Activated CD8-positive, alpha-beta memory T cell treated with anti-CD3 and anti-CD28 coated beads for 4 hours (primary cell): Measurements from ENCODE around the gene SIAH3.
"Not testable (repeated sequence)": the region's sequence is repeated elsewhere in the genome, so short reads cannot be mapped to it uniquely, and the experiment has no call there.

Experiments used
- DNase-seq, 2 donors: peaks; one replicate each; pipeline ENCODE4 v3.0.0-alpha.2; 2020; ENCODE audit warnings: low read depth in 2 of 2

Gene SIAH3, protein sequence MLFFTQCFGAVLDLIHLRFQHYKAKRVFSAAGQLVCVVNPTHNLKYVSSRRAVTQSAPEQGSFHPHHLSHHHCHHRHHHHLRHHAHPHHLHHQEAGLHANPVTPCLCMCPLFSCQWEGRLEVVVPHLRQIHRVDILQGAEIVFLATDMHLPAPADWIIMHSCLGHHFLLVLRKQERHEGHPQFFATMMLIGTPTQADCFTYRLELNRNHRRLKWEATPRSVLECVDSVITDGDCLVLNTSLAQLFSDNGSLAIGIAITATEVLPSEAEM

DNA sequence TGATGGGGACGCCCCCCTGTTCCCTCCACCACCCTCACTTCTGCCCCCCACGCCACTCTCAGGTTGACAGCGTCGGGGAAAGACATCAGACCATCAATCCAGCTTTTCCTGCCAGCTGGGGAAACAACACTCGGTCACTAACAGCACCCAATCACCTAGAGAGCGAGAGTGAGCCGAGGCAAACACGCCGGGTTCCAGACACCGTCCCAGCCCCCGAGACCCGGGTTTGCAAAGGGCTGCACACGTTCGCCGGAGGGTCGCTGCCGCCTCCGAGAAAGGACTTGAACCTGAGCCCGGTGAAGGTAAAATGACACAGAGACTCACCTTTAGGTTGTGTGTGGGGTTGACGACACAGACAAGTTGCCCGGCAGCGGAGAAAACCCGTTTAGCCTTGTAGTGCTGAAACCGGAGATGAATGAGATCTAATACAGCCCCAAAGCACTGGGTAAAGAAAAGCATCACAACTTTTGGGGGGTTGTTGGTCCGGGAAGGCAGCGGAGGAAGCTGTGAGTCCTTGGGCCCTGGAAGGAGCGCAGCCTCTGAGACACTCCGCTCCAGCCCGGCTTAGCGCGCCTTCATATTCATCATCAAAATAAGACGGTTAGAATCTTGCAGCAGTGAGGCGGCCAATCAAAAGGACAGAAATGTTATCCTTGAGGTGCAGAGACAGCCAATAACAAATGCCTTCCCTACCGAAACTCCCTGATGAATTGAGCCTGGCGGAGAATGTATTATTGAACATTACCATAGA, at the start of gene SIAH3:
SIAH3 (minus strand) TSS at position 583 of the 751 bp plus-strand sequence; CDS start at position 459, 124 bp downstream.
- no peak for DNase-seq

DNA sequence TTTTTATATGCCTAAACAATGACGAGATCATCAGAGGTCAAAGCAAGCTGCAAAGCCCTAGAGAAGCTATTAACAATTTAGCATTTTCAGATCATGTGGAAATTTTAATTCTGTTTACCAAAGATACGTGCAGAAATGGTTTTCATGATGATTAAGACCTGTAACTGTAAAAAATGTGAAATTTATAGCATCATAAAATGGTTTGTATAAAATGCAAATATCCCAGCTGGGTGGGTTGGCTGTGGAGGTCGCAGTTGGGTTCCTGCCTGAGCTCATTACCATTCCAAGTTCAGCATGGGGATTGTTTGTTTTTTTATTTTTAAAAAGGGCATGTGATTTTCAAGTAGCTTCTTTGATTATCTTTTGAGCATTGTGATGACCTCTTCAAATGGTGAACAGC, 47.9 kb upstream of the SIAH3 start:
- DNase-seq, result no peak

DNA sequence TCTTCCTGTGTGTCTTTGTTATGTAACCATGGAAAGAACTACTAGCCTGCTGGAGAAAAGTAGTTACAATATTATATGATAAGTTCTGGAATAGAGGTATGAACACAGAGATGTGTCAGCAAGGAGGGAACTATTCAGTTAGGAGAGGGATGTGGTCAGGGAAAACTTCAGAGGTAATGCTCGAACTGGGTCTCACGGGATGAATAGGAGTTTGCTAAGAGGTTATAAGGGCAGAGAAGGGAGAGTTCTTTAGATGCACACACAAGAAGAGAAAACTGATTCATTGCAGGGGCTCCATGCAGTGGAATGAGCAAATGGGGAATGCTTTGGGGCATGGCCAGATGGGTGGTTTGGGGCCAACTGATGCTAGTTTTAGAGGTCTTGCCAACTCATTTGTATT, 46.0 kb upstream of the SIAH3 start:
- DNase-seq, result no peak

DNA sequence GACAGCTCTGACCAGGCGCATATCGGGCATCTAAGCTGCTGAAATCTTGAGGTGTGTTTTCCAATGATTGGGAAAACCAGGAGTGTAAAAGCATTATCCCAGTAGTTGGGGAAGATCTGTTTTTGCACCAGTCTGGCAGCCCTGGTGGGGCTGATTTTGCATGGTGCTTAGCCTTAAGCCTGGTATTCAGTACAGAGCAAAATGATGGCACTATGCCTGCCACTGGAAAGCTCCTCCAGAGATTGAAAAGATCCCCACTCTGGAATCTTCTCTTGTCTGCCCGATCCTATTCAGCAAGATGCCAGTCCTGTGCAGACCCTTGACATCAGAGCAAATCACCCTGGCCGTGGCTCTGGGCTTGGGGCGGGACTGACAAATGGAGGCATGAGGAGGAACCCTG, 44.7 kb upstream of the SIAH3 start:
- no peak for DNase-seq

DNA sequence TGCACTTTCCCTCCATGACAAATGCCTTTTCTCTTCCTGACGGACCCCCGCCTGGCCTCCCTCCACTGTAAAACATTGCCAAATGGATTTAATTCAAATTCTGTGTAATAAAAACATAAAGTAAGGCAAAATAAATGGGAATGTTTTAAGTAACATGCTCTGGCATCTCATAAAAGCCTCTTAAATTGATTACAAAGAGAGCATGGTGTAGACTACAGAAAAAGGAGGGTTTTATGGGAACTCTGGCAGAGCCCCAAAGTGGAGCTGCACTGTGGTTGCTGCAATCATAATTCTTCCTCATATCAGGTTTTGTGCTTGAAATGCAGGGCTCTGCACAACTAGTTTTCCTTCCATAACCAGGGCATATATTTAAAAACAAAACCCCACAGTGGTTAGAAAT, 44.3 kb upstream of the SIAH3 start:
- no peak for DNase-seq

DNA sequence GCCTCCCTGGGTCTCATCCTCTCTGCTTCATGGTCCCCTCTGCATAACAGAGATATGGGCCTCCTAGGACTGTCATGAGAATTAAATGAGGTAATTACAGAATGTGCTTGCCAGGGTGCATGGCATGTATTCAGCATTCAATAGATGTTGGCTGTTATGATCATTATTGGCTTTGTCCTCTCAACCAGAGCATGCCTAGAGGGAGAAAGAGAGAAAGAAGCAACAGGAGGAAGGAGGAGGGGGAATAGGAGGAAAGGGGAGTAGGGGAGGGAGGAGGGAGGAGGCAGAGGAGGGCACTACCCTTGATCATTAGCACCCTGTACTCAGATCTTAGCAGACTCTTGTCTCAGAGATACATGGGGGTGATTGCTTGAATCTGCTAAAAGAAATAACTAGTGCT, 41.0 kb upstream of the SIAH3 start:
- no peak for DNase-seq

DNA sequence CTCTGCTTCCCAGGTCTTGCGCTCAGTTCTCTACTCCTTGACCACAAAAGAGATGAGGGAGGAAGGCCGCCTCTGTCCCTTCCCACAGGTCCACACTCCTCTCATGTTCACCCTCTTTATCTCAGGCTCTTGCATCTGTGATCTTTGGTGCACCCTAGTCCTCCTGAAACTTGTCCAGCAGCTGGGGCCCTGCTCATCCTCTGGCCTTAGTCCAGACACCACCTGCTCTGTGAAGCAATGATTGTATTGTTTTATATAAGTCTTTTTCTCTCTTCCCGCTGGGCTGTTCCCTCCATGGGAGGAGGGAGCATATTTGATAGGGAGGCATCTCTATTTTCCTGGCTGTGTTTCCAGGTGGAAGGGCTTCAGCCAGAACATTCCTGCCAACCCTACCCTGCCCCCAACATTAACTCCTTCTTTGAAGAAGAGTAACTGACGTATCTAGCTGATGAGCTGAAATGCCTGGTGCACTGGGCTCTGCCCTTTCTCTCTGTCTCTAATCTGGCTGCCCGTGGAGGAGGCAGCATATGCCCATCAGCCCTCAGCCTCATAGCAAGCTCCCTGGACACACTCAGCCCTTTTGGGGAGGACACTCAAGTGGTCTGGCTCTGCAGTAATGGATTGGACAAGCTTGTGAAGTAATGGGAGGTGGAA, 38.2 kb upstream of the SIAH3 start:
- DNase-seq, result no peak

DNA sequence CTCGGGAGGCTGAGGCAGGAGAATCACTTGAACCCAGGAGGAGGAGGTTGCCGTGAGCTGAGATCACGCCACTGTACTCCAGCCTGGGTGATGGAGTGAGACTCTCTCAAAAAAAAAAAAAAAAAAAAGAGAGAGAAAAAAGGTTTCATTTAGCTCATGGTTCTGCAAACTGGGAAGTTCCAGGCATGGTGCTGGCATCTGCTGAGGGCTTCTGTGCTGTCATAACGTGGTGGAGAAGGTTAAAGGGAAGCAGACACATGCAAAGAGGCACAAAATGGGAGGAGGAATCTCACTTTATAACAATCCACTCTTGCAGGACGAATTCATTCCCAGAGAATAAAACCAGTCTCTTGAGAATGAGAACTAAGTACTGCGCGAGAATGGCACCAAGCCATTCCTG, 34.9 kb upstream of the SIAH3 start:
- no peak for DNase-seq

DNA sequence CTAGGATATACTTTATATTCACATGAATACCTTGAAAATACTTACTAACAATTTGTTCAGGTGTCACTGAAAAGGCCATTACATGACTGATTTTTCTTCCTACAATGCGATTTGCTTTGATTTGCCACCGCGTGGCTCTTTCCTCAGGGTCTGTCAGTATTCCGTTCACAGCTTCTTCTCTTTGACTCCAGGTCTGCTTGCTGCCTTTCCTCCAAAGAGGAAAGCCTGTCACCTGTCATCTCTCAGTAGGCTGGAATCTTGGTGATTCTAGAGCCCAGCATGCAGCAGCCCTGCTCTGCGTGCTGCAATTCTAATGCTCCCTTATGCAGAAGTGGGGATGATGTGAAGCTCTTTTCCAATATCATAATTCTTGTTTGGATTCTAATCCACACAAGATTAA, 33.6 kb upstream of the SIAH3 start:
- DNase-seq, result no peak

DNA sequence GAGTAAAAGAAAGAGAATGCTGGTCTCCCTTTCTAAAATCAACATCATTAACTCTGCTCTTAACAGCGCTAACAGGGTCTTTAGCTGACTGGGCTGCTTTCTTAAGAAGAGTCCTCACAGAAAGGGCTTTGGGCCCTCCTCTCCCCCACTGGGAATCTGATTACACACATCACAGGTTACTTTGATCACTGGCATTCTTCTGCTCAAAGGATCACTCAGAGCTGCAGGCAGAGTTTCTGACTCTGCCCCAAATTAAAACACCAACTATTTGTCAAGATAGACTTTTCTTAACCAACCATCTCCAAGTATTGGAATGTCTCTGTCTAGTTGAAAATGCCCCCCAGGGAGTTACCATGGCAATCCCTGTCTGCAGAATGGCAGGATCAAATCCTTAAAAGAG, 31.1 kb upstream of the SIAH3 start:
- no peak for DNase-seq

DNA sequence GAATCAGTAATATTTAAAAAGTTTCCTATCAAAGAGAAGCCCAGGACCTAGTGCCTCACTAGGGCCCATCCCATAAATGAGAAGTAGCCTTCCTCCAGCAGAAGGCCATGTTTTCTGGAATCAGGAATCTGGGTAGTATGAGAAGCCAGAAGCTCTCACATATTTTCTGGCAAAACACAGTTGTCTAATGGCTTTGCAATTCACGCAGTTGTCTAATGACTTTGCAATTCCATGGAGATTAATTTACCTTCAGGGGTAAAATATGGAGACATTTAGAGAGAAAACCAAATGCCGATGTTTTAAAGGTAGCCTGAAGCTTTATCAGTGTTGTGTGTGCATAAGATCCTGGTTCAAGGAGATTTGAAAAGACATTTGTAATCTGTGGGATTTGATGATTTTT, 29.8 kb upstream of the SIAH3 start:
- no peak for DNase-seq

DNA sequence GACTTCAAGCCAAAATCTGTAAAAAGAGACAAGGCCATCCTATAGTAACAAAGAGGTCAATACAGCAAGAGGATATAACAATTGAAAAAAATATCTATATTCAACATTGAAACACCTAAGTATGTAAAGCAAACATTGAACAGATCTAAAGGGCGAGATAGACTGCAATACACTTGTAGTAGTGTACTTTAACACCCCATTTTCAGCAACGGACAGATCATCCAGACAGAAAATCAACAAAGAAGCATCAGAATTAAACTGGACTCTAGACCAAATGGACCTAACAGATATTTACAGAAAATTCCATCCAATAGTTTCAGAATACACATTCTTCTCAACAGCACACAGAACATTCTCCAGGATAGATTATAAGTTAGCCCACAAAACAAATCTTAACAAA, 28.7 kb upstream of the SIAH3 start:
- DNase-seq, result no peak

DNA sequence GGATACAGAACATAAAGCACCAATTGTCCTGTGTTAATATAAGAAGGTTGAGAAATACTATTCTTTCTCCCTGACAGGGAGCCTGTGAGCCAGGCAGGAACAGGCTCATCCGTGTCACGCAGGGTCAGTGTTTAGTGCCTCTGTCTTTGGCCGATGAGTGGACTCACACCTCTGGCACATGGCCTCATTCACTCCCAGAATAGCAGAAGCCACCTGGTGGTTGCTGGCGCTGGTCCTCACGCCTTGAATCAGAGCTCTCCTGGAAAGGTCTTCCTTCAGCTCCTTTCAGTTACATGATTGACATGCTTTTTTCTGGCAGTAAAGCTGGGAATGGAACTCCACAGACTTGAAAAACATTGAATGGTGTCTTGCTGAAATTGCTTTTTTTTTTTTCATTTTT, 28.1 kb upstream of the SIAH3 start:
- no peak for DNase-seq

DNA sequence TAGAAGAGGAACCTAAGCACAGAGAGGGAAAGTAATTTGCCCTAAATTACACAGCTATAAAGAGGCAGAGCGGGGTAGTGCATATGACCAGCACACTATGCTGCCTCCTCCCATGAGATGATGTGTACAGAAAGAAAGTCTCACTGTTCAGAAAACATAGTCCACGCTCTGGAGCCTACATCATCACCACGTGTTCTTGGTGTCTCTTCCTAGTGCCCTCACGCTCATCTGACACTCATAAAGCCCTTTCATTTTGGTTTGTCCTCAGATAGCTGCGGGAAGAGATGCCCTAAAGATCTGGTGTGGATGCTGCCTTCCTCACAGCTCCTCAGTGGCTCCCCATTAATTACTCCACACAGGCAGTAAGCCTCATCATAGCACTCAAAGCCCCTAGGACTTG, 27.4 kb upstream of the SIAH3 start:
- DNase-seq, result no peak

DNA sequence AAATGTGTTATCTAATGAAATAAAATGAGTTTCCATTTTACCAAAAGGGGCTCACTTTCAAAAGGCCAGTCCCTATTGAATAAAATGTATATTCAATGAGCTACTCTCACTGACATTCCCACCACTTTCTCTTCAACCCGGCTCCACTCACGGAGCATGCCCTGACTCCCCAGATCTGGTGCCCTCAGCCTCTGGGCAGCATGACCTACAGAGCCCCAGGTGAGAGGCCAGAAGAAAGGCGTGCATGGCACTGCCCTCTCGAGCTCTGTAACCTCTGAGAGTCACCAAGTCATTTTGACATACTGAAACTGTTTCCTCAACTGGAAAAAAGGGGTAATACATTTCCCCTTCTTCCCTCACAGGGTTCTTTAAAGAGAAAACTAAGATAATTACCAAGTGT, 25.2 kb upstream of the SIAH3 start:
- no peak for DNase-seq

DNA sequence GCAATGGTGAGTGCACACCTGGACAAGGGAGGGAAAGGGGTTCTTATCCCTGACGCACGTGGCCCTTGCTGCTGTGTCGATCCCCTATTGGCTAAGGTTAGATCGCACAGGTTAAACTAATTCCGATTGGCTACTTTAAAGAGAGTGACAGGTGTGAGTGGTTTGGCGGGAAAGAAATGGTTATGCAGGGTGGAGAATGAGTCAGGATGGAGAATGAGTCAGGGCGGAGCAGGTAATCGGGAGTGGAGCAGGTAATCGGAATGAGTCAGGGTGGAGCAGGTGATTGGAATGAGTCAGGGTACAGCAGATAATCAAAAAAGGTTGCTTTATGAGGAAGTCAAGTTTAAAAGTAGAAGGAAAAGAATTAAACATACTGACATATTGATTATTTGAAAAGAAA, 24.4 kb upstream of the SIAH3 start:
- no peak for DNase-seq

DNA sequence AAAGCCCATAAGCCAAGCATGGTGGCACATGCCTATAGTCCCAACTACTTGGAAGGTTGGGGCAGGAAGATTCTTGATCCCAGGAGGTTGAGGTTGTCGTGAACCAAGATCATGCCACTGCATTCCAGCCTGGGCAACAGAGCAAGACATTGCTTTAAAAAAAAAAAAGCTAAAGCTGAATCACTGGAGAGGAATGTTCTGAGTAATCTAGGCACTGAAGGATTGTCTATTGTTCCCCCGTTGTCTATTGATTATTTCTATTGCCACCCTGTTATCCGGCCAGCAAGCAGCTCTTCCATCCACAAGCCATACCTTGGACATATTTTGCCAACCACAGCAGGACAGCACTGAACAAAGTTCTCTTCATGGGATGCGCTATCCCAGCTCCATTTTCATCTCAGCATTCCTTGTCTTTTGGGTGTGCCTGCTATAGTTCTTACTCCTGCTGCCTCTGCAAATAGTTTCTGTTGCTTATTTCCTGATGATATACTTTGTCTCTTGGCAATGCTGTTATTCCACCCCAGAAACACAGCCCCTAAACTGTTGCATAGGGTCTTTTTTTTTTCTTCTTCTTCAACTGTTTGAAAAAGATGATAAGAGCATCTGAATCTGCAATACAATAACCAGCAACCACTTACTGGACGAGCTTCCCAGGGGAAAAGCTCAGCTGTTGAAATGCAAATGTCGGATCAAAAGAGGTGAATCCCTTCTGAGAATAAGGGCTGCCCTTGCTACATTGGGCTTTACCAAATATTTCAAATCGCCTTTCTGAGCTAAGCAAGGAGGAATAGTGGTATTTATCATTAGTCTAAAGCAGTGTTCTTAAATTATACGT, 22.2 kb upstream of the SIAH3 start:
- no peak for DNase-seq

DNA sequence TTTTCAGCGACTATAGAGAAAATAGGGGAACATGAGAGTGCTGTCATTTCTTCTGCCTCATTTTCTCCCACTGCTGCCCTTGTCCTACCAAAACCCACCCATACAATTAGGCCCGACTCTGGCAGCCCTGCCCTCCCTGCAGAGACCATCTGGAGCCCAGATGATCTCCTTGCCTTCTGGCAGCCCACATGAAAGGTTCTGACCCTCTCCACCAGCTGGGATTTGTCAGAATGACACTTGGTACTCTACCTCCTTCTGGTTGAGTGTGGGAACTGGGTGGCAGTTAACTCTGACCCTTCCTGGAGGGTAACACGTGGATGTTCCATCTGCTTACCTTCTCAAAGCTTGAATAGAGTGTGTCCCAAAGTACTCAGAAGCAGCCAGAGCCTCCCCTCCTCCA, 21.0 kb upstream of the SIAH3 start:
- no peak for DNase-seq

DNA sequence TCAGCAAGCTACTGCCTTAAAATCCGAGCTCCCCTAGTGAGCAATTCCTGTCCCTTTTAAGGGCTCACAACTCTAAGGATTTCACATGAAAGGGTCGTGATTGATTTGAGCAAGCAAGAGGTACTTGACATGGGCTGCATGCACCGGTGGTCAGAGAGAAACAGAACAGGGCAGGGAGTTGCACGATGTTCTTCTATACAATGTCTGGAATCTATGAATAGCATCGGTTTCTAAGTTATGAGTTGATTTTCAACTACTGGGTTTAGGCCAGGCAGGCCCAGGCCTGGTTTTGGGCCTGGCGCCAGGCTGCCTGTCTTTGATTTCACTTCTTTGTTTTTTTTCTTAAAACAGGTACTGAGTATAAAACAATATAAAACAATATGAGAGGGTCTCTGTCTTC, 19.6 kb upstream of the SIAH3 start:
- DNase-seq, result not testable (repeated sequence)

DNA sequence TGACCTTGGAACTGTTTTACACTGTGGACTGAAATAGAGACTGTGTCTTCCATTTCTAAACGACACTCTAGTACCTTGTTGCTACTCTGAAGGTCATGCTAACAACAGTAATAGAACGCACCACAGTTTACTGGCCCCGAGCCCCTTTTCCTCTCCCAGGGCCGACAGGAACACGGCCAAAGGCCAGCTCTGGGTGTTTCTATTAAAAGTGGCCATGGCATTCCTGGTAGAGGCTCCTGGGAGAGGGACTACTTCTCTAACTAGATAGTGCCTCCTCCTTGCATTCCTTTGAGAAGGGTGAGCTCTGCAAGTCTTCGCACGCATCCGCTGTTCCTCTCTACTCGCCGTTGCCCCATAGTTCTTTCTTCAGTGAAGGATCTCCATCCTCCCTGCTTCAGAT, 18.7 kb upstream of the SIAH3 start:
- DNase-seq, result no peak

DNA sequence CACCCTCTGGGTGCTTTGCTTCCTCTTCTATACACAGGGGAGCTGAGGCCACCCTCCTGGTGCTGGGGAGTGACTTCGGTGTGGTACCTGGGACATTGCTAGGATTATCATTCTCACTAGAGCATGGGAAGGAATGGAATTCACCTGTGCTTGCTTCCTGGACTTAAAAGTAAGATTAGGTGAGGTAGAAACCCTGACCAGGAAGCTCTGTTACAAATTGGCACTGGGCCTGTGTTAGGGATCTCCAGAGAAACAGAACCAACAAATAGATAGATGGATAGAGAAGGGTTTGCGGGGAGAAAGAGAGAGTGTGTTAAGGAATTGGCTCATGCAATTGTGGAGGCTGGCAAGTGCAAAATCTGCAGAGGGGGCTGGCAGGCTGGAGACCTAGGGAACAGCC, 13.9 kb upstream of the SIAH3 start:
- no peak for DNase-seq
